Type B pancreatic cell (in vitro differentiated cells): Measurements from ENCODE around the gene DCTN2. TPM values are rescaled to one million over a fixed set of nuclear protein-coding genes. Genes with fewer than 3 reads are reported as not detected.
A peak's percentile ranks its signal among the peaks of the same experiment; 100 is the strongest.

Experiments used
- DNase-seq: peaks from one replicate; pipeline ENCODE4 v3.0.0; 2021; ENCODE audit warnings: mixed read lengths; ENCODE audit not compliant: unreplicated experiment; ENCODE audit errors: extremely low spot score
- H3K27ac Mint-ChIP-seq: 2 replicates; pipeline ENCODE4 v1.8.0; 2021; ENCODE audit warnings: mild to moderate bottlenecking, mixed read lengths
- H3K27me3 Mint-ChIP-seq: 2 replicates; pipeline ENCODE4 v1.8.0; 2021; ENCODE audit warnings: mixed read lengths
- H3K36me3 Mint-ChIP-seq: 2 replicates; pipeline ENCODE4 v1.8.0; 2021; ENCODE audit warnings: mixed read lengths
- H3K4me1 Mint-ChIP-seq: one replicate; pipeline ENCODE4 v1.8.0; 2021; ENCODE audit warnings: mixed read lengths; ENCODE audit not compliant: unreplicated experiment
- H3K4me3 Mint-ChIP-seq: 2 replicates; pipeline ENCODE4 v1.8.0; 2021; ENCODE audit warnings: mild to moderate bottlenecking, mixed read lengths
- H3K9me3 Mint-ChIP-seq: 2 replicates; pipeline ENCODE4 v1.8.0; 2021; ENCODE audit warnings: mixed read lengths
- CTCF ChIP-seq: fragments of 200-600 bp; sonication (generic); conservative IDR thresholded peaks from 2 replicates; pipeline ENCODE4 v1.5.0; 2021; ENCODE audit warnings: antibody characterized with exemption, mild to moderate bottlenecking
- total RNA-seq: library from RNA; stranded (reverse); gene quantifications from 2 replicates; pipeline ENCODE4 v1.2.1, GENCODE V29; 2021; ENCODE audit warnings: low replicate concordance

DCTN2 gene
- total RNA-seq, 1 donor from 2014 or later = 126 TPM

GRCh38 chr12:57527184-57527583 lies 19.8 kb downstream of the DCTN2 start:
- Mint-ChIP-seq H3K27ac (no peak overlapping the region), H3K36me3 (peaks cover 12% of the 10 kb centered on the region)

DNA sequence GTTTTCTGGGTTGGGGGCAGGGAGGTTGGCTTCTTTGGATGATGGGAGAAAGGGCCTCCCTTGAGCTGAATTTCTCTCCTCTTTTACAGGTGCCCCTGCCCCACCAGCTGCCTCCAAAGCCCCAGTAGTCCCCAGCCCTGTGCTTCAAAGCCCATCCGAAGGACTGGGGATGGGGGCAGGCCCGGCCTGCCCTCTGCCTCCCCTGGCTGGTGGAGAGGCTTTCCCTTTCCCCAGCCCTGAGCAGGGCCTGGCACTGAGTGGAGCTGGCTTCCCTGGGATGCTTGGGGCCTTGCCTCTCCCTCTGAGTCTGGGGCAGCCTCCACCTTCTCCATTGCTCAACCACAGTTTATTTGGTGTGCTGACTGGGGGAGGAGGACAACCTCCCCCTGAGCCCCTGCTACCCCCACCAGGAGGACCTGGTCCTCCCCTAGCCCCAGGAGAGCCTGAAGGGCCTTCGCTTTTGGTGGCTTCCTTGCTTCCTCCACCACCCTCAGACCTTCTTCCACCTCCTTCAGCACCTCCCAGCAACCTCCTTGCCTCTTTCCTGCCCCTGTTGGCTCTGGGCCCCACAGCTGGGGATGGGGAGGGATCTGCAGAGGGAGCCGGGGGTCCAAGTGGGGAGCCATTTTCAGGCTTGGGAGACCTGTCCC lies 20.4 kb downstream of the DCTN2 start:
- H3K9me3 Mint-ChIP-seq = no peaks in the 10 kb centered on the region
- H3K27ac Mint-ChIP-seq = no peak overlapping the region
- no peaks in the 10 kb centered on the region for H3K27me3 Mint-ChIP-seq
- peaks cover 12% of the 10 kb centered on the region for H3K36me3 Mint-ChIP-seq
- peaks cover 36% of the 10 kb centered on the region for H3K4me1 Mint-ChIP-seq
- no peak overlapping the region for H3K4me3 Mint-ChIP-seq
- no peak for TF ChIP-seq CTCF
- no peak for DNase-seq

More at GRCh38 chr12:57527184-57527583, 19.8 kb downstream of the DCTN2 start:
- TF ChIP-seq CTCF = no peak
- peaks cover 30% of the 10 kb centered on the region for H3K4me1 Mint-ChIP-seq
- H3K9me3 Mint-ChIP-seq = no peaks in the 10 kb centered on the region
- H3K27me3 Mint-ChIP-seq = no peaks in the 10 kb centered on the region
- DNase-seq = no peak
- H3K4me3 Mint-ChIP-seq = no peak overlapping the region

DNA sequence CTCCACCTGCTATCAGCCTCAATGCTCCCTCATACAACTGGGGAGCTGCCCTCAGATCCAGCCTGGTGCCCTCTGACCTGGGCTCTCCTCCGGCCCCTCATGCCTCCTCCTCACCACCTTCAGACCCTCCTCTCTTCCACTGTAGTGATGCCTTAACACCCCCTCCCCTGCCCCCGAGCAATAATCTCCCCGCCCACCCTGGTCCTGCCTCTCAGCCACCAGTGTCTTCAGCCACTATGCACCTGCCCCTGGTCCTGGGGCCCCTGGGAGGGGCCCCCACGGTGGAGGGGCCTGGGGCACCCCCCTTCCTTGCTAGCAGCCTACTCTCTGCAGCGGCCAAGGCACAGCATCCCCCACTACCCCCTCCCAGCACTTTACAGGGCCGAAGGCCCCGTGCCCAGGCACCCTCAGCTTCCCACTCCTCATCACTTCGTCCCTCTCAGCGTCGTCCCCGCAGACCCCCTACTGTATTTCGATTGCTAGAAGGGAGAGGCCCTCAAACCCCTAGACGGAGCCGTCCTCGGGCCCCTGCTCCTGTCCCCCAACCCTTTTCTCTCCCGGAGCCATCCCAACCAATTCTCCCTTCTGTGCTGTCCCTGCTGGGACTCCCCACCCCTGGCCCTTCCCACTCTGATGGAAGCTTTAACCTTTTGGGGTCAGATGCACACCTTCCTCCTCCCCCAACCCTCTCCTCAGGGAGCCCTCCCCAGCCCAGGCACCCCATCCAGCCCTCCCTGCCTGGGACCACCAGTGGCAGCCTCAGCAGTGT lies 21.2 kb downstream of the DCTN2 start:
- no peak for DNase-seq
- H3K27me3 Mint-ChIP-seq = no peaks in the 10 kb centered on the region
- no peak for TF ChIP-seq CTCF
- peaks cover 12% of the 10 kb centered on the region for H3K36me3 Mint-ChIP-seq
- H3K9me3 Mint-ChIP-seq = no peaks in the 10 kb centered on the region
- H3K4me3 Mint-ChIP-seq = no peak overlapping the region
- H3K4me1 Mint-ChIP-seq = peaks cover 39% of the 10 kb centered on the region
- H3K27ac Mint-ChIP-seq = no peak overlapping the region

- H3K27ac Mint-ChIP-seq = peak overlapping the region; percentile 80
- H3K9me3 Mint-ChIP-seq = no peaks in the 10 kb centered on the region
- no peaks in the 10 kb centered on the region for H3K27me3 Mint-ChIP-seq
- no peak for DNase-seq
- no peak for TF ChIP-seq CTCF
- peak overlapping the region; percentile 98 for H3K4me3 Mint-ChIP-seq
- peaks cover 37% of the 10 kb centered on the region for H3K4me1 Mint-ChIP-seq
- peaks cover 10% of the 10 kb centered on the region for H3K36me3 Mint-ChIP-seq
These were observed 22.0 kb downstream of the DCTN2 start for GRCh38 chr12:57524814-57525614.

DNA sequence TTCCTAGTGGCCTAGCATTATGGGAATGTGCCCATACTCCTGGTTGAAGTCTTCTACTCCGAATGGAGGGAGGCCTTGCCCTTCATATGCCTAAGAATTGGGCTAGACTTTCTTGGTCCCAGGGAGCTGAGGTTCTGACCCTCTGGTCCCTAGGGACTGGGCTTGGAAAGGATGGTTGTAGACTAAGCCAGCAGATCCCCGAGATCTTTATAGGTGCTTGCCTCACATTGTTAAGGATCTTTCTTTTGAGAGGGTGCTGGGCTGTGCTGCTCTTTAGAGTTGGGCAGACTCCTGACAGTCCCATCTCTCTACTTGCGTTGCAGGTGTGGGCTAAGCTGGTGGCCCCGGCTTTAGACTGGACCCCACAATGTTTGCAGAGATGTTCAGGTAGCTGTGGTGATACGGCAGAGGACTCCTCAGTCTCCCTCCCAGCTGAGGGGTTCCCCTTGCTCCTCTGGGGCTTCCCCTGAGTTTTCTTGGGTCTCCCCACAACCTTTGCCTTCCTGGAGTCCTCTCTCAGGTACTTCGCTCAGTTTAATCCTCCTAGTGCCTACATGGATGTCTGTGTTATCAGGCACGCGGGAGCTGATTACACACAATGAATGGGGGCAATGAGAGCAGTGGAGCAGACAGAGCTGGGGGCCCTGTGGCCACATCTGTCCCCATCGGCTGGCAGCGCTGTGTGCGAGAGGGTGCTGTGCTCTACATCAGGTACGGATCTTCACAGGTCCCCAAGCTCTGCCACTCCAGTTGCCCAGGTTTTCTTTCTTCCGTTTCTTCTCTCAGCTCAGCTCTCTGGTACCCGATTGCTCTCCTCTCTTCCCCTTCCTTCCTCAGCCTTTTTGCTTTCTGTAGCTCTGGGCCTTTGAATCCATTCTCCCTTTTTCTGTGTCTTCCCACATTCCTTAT lies 23.0 kb downstream of the DCTN2 start:
- Mint-ChIP-seq H3K4me1 (peaks cover 35% of the 10 kb centered on the region), H3K4me3 (peak overlapping the region; percentile 98), H3K9me3 (no peaks in the 10 kb centered on the region), H3K27ac (peak overlapping the region; percentile 80), H3K36me3 (peaks cover 8% of the 10 kb centered on the region), H3K27me3 (no peaks in the 10 kb centered on the region)
- no peak for DNase-seq
- TF ChIP-seq CTCF = no peak
